ENCODE measurements around the gene RNASE8. TPM values are rescaled to one million over a fixed set of nuclear protein-coding genes. Genes with fewer than 3 reads are reported as not detected.

The RNASE8 gene
- total and polyA plus RNA-seq, 2 of the 8 experiments (the other 6 are each of a cell fraction or from before 2014, with no cell fraction given), result not detected

- TF ChIP-seq CTCF (IDR thresholded peaks at IDR 0.05; ENCODE audit: control extremely low read depth in 1 of 3, insufficient read depth in 1 of 3, low read depth in 1 of 3, low read length in 3 of 3) (no peak), JUND (IDR thresholded peaks at IDR 0.05; ENCODE audit: low read length) (no peak), HDAC2 (IDR thresholded peaks at IDR 0.05; ENCODE audit: borderline replicate concordance in 1 of 2, low read depth in 2 of 2, low read length in 2 of 2) (no peak), CHD2 (IDR thresholded peaks at IDR 0.05; ENCODE audit: low read length) (no peak), POLR2A (IDR thresholded peaks at IDR 0.05; ENCODE audit: control extremely low read depth in 1 of 2, low read depth in 2 of 2, low read length in 2 of 2) (no peak), NRF1 (IDR thresholded peaks at IDR 0.05; ENCODE audit: low read depth, low read length) (no peak), POU5F1 (IDR thresholded peaks at IDR 0.05; ENCODE audit: low read depth, low read length) (no peak), RFX5 (IDR thresholded peaks at IDR 0.05; ENCODE audit: borderline replicate concordance, low read depth, low read length) (no peak)
These were observed 21.1 kb downstream of the RNASE8 start (continued) for GRCh38 chr14:21078726-21079125.
